Adrenal gland (tissue), 5 donors: Measurements from ENCODE around the gene NBPF26.
"Not testable (repeated sequence)": the region's sequence is repeated elsewhere in the genome, so short reads cannot be mapped to it uniquely, and the experiment has no call there.

Experiments
- POLR2A ChIP-seq, 2 donors: fragments of 450-650 bp; IDR thresholded peaks; one replicate each; pipeline ENCODE4 v1.6.1; 2017; ENCODE audit warnings: antibody characterized with exemption in 2 of 2, mild to moderate bottlenecking in 2 of 2, moderate library complexity in 1 of 2
- TF ChIP-seq, protein P1 (sequence below), 6 experiments: fragments of 450-650 bp in 4 of 6; fragments of 200-600 bp in 2 of 6; sonication (generic) in 1 of 6; IDR thresholded peaks; 1 replicate in 5 of 6; 2 replicates in 1 of 6; pipeline versions ENCODE4 v1.5.1 to v1.8.0; 2016 to 2021; ENCODE audit warnings: antibody characterized with exemption in 6 of 6, mild to moderate bottlenecking in 2 of 6, moderate library complexity in 1 of 6
- donor health status: DM: no; HTN: no; CAD: no.

DNA sequence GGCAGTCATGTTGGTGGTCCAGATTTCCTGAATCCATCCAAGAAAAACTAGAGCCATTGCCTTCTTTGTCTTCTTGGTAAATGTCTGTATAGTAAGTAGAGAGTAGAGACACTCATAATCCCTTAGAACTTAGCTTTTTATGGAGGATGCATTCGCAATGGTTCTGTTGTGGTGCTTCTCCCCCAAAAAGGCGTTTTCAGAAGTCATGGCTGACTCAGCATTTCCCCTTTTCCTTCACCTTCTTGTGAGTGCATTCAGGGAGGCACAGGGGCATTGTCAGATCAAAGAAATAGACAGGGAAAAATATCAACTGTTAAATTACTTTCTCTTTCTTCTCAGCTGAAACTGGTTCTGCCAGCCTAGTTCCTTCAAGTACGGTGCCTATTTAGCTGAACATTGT, 45.3 kb downstream of the NBPF26 start:
- TF ChIP-seq, protein P1, sequence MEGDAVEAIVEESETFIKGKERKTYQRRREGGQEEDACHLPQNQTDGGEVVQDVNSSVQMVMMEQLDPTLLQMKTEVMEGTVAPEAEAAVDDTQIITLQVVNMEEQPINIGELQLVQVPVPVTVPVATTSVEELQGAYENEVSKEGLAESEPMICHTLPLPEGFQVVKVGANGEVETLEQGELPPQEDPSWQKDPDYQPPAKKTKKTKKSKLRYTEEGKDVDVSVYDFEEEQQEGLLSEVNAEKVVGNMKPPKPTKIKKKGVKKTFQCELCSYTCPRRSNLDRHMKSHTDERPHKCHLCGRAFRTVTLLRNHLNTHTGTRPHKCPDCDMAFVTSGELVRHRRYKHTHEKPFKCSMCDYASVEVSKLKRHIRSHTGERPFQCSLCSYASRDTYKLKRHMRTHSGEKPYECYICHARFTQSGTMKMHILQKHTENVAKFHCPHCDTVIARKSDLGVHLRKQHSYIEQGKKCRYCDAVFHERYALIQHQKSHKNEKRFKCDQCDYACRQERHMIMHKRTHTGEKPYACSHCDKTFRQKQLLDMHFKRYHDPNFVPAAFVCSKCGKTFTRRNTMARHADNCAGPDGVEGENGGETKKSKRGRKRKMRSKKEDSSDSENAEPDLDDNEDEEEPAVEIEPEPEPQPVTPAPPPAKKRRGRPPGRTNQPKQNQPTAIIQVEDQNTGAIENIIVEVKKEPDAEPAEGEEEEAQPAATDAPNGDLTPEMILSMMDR (IDR thresholded peaks at IDR 0.05), result not testable (repeated sequence)
- not testable (repeated sequence) for TF ChIP-seq POLR2A (IDR thresholded peaks at IDR 0.05)
